IPS-18a (cell line): ENCODE results near the gene SEMA3F.

ENCODE experiments used
- H3K27ac ChIP-seq: one replicate; pipeline ENCODE4 v1.5.1; 2013; ENCODE audit warnings: low read length
- H3K27me3 ChIP-seq: one replicate; pipeline ENCODE4 v1.6.1; 2013; ENCODE audit warnings: mild to moderate bottlenecking, low read length; ENCODE audit not compliant: control insufficient read depth, insufficient read depth
- H3K36me3 ChIP-seq: one replicate; pipeline ENCODE4 v1.6.1; 2013; ENCODE audit warnings: low read depth, low read length; ENCODE audit not compliant: control insufficient read depth
- H3K4me1 ChIP-seq: one replicate; pipeline ENCODE4 v1.6.1; 2013; ENCODE audit warnings: low read depth, low read length; ENCODE audit not compliant: control insufficient read depth
- H3K4me3 ChIP-seq: one replicate; pipeline ENCODE4 v1.5.1; 2013; ENCODE audit warnings: low read length
- H3K9ac ChIP-seq: one replicate; pipeline ENCODE4 v1.6.1; 2013; ENCODE audit warnings: mild to moderate bottlenecking, low read length, moderate library complexity
- H3K9me3 ChIP-seq: one replicate; pipeline ENCODE4 v1.6.1; 2013; ENCODE audit warnings: low read depth, low read length; ENCODE audit not compliant: control insufficient read depth

SEMA3F gene

DNA sequence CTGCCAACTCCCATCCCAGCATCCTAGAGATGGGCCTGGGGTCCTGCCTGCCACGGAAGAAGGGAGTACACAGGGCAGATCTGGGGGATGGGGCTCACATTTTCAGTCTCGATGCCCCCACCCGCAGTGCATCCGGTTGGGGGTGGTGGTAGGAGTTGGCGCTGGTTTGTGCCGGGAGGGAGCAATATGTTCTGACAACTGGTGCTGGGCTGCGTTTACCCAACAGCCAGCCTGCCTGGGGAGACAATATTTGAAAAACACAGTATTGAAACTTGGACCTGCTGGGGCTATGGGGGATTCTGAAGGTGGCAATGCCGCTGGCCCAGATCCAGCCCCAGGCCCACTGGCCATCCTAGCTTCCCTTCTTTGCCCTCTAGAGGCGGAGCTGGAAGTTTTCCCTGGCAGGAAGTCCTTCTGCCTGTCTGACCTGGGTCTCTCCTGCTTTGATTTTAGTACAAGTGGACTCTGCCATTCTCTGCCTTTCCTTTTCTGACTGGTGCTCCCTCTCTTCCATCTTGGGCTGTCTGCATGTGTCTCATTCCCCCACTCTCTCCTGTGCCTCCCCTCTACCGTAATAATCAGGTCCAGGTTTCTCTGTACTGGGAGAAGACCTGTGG is 3.5 kb downstream of the SEMA3F start:
- Histone ChIP-seq H3K27me3 (peaks cover 22% of the 10 kb centered on the region), H3K9me3 (no peaks in the 10 kb centered on the region), H3K4me1 (peaks cover 20% of the 10 kb centered on the region), H3K36me3 (peaks cover 11% of the 10 kb centered on the region), H3K9ac (no peak overlapping the region), H3K27ac (no peak overlapping the region), H3K4me3 (no peak overlapping the region)

DNA sequence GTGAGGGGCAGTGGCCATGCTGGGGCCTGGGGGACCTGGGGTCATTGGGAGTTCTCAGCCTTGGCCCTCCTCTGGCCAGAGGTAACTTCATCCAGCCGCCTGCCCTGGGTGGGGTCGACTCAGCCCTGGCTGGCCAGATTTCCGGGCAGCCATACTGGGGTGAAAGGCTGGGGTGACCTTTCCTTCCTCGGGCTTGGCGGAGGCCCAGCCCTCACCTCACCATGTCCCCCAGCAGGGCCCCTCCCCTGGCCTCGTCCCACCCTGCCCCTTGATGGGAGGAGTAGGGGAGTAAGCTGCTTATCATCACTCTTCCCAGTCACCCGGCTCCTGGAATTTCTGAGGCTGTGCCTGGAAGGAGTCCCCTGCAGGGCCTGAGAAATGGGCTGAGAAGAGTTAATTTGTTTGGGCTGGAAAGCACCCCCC is 5.4 kb downstream of the SEMA3F start:
- Histone ChIP-seq H3K9ac (no peak overlapping the region), H3K4me1 (peaks cover 25% of the 10 kb centered on the region), H3K27ac (no peak overlapping the region), H3K4me3 (no peak overlapping the region), H3K36me3 (peaks cover 11% of the 10 kb centered on the region), H3K27me3 (peaks cover 12% of the 10 kb centered on the region), H3K9me3 (no peaks in the 10 kb centered on the region)

DNA sequence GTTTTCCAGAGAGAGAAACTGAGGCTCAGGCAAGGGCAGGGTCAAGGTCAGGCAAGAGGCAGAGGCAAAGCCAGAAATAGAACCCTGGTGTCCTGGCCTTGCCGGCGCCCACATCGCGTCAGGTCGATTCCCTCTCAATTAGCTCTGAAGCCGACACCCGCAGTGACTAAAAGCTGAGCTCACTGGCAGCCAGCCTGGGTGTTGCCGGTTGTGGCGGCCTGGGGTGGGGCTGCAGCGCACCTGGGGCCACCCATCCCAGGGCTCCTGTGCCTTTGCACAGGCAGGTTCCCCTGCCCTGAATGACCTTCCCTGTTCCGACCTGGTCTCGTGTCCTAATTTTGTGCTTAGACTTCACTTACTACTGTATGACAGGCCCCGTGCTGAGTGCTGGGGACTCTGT is 6.2 kb downstream of the SEMA3F start:
- H3K9me3 ChIP-seq: no peaks in the 10 kb centered on the region
- H3K27me3 ChIP-seq: peaks cover 4% of the 10 kb centered on the region
- H3K4me3 ChIP-seq: no peak overlapping the region
- H3K27ac ChIP-seq: no peak overlapping the region
- peaks cover 11% of the 10 kb centered on the region for H3K36me3 ChIP-seq
- H3K4me1 ChIP-seq: peaks cover 28% of the 10 kb centered on the region
- H3K9ac ChIP-seq: no peak overlapping the region

DNA sequence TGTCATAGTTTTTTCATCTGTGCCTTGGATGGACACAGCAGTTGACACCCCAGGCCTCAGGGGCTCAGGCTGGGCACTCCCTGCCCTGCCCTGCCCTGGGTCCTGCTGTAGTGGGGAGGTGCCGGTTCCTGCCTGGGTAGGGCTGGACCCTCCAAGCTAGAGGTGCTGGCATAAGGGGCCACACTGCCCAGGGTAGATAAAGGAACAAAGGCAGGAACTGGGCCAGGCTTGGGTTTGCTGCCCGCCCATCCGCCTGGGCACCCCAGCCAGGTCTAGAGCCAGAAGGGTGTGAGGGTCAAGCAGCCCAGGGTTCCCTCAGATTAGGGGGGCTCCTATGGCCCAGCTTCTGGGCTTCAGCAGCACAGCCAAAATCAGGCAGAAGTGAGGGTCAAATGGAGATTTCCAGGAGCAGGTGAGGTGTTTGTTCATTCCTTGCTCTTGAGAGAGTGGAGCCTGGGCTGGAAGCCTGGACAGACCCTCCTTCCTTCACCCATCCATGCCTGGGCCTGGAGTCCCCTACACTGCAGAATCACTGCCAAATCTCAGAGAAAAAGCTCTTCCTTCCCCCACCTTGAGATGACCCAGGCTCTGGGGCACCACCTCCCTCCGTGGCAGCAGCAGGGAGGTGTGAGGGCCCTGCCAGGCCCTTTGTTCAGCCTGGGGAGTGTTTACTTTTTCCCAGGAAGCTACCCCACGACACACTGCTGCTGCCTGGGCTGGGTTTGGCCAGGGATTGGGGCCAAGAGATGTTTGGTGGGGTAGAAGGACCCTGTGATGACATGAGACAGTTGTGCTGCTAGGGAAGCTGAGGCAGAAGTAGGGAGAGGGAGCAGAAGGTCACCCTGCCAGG is 7.1 kb downstream of the SEMA3F start:
- no peaks in the 10 kb centered on the region for H3K9me3 ChIP-seq
- no peak overlapping the region for H3K4me3 ChIP-seq
- H3K27me3 ChIP-seq: no peaks in the 10 kb centered on the region
- H3K27ac ChIP-seq: no peak overlapping the region
- H3K36me3 ChIP-seq: peaks cover 11% of the 10 kb centered on the region
- no peak overlapping the region for H3K9ac ChIP-seq
- peaks cover 26% of the 10 kb centered on the region for H3K4me1 ChIP-seq

DNA sequence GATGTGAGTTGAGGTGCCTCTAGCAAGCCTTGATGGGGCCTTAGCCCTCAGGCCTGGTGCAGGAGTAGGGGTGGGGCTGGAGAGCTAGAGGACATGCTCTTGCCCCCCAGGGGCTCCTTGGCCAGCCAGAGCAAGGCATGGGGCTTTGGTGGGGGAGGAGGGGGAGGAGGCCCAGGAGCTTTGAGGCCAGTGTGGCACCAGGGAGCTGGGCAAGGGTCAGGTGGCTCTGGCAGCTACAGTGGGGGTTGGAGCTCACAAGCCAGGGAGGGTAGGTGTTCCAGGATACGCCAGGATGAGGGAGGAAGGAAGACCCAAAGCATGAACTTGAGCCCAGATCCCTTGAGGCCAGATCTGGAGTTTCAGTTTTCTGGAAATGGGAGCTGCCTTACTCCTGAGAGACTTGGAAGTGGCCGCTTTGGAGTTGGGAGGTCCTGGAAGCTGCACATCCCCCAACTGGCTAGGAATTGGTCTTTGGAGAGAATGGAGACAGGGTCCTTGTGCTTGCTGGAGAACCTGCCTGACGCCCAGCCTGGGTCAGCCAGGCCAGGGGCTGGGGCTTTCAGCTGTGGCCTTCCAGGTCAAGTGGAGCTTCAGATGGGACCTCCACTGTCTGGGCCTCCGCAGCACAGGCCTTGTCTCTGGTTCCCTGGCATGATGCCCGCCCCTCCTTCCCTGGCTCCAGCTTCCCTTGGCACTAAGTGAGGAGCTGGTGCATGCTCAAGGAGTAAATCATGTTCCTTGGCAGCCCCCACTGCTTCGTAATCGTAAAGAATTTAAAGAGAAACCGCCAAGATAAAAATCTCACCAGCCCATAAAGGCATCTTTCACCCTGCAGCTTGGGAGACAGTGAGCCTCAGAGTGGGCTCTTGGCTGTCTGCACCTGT is 8.7 kb downstream of the SEMA3F start:
- Histone ChIP-seq H3K27me3 (no peaks in the 10 kb centered on the region), H3K36me3 (peaks cover 11% of the 10 kb centered on the region), H3K4me1 (peaks cover 24% of the 10 kb centered on the region), H3K27ac (no peak overlapping the region), H3K9ac (no peak overlapping the region), H3K9me3 (no peaks in the 10 kb centered on the region), H3K4me3 (no peak overlapping the region)

DNA sequence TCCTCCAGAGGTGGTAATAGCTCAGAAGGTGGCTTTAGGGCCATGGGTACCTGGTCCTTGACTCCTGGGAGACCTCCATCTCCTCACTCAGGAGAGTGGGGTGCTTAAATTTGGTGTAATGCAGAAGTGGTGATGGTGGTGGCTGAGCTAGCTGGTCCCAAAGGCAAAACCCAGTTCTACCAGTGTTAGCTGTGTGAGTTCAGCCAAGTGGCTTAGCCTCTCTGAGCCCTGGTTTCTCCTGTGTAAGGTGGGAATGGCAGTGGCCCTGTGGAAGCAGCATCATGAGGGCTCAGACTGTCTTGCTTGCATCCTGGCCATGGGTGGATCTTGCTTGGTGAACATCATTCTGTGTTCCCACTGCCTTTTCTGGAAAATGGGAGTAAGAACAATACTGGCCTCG is 9.4 kb downstream of the SEMA3F start:
- Histone ChIP-seq H3K9ac (no peak overlapping the region), H3K27ac (no peak overlapping the region), H3K27me3 (no peaks in the 10 kb centered on the region), H3K9me3 (no peaks in the 10 kb centered on the region), H3K4me3 (no peak overlapping the region), H3K36me3 (peaks cover 11% of the 10 kb centered on the region), H3K4me1 (peaks cover 24% of the 10 kb centered on the region)

DNA sequence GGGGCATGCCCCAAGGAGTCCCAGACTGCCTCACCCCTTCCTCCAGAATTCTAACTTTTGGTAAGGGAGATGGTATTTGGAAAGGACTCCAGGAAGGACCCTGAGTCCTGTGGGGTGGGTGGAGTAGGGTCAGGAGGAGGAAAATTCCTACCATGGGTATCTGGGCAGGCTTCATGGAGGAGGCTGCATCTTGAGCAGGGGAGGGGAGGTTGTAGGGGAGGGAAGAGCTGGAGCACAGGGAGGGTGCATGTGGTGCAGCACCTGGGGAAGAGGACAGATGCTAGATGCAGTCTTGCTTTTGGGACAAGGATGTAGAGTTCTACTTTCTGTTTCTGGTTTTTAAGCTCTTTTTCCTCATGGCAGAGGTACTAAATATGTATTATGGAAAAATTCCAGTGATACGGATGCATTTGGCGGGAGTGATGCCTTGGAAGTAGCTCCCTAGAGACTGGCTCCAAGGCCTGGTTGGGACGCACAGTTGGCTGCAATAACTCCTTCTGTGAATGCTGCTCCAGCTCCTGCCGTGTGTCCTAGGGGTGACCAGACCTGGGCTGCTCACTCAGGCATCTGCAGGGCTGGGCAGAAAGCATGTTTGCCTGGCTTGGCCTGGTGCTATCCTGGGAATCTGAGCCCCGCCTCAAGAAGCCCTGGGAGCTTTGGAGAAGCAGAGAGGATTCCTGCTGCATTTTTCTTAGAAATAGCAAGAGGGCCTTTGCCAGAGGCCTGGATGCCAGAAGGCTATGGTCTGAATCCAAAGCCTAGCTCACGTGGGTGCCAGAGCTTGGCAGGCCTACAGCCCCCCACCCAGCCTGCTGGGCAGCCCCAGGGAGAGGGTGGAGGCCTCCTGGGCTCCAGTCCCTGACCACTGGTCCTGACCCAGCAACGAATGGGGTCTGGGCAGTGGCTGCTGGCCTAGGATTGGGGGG is 10.1 kb downstream of the SEMA3F start:
- no peak overlapping the region for H3K4me3 ChIP-seq
- peaks cover 9% of the 10 kb centered on the region for H3K36me3 ChIP-seq
- peaks cover 24% of the 10 kb centered on the region for H3K4me1 ChIP-seq
- H3K27ac ChIP-seq: no peak overlapping the region
- H3K27me3 ChIP-seq: no peaks in the 10 kb centered on the region
- no peak overlapping the region for H3K9ac ChIP-seq
- H3K9me3 ChIP-seq: no peaks in the 10 kb centered on the region

DNA sequence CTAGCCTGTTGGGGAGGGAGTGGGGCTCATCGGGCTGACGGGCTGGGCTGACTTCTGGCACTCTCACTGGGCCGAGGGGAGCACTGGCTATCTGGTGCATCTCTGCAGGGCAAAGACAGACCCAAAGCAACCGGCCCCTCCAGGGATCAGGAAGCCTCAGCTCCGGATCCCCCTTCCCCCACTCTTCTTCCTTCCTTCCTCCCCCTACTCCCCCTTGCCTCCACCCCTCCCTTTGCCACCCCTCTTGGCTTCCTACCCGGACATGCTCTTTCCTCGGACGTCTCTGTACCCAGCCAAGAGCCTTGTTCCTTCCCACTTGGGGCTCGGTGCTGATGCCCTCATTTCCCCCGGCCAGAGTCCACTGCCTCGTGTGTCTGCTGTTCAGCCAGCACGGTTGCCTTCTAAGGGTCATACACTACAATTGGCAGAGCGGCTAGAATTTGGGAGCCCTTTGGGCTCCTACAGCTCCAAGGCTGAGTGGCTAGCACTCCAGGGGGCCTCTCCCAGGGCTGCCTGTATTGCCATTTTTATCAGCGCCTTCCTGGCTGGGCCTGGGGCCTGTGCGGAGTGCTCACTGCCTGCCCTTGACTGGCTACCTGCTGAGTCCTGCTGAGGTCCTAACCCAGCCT is 10.9 kb downstream of the SEMA3F start:
- H3K27me3 ChIP-seq: no peaks in the 10 kb centered on the region
- H3K4me1 ChIP-seq: peaks cover 24% of the 10 kb centered on the region
- no peaks in the 10 kb centered on the region for H3K9me3 ChIP-seq
- peaks cover 7% of the 10 kb centered on the region for H3K36me3 ChIP-seq
- H3K9ac ChIP-seq: no peak overlapping the region
- no peak overlapping the region for H3K27ac ChIP-seq
- H3K4me3 ChIP-seq: no peak overlapping the region

DNA sequence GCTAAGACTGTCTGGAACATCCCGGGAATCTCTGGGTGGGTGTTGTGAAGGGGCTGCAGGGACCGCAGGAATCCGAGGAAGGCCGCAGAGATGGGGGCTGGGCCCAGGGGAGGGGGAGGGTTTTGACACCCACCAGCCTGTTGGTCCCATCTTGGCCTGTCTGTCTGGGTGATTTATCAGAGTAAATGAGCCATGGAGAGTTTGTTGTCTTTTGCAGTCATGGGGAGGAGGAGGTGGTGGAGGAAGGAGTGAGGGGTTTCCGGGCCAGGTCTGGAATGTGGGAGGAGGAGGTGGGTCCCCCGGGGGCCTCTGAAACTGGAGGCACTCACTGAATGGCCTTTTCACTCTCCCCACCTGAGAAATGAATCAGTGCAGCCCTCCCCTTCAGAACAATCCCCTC is 11.5 kb downstream of the SEMA3F start:
- Histone ChIP-seq H3K4me3 (no peak overlapping the region), H3K36me3 (peaks cover 2% of the 10 kb centered on the region), H3K4me1 (peaks cover 24% of the 10 kb centered on the region), H3K9me3 (no peaks in the 10 kb centered on the region), H3K9ac (no peak overlapping the region), H3K27ac (no peak overlapping the region), H3K27me3 (no peaks in the 10 kb centered on the region)

DNA sequence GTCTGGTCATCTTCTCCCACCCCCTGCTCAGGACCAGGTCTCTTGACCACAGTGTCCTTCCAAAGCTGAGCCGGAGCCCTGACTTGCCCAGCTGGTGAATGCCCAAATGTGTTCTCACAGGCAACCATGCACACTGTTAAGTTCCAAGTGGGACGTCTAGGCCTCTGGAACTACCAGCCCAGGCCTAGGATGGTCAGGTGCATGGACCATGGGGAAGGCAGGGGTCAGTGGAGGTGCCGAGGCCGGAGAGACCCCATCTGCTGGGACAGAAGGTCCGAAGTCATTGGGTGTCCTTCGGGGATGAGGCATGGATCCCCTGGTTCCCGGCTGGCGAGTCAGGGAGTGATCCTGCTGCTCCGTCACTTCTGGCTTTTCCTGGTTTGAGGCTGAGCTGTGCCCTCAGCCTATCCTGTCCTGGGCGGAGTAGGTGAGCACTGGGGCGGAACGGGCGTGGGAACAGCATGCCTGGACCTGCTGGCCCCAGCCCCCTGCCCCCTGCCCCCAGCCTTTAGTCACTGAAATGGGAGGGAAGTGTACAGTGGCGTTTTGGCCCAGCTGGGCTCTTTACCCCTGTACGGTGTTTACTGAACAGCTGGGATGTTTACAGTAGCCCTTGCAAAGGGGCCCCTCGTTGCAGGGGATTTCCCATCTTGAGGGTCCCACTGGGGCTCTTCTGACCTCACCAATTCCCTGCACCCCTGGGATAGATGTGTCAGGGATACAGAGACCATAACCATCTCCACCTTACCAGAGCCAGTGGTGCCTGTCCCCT is 12.1 kb downstream of the SEMA3F start:
- Histone ChIP-seq H3K4me3 (no peak overlapping the region), H3K36me3 (no peaks in the 10 kb centered on the region), H3K9ac (no peak overlapping the region), H3K27me3 (no peaks in the 10 kb centered on the region), H3K9me3 (no peaks in the 10 kb centered on the region), H3K27ac (no peak overlapping the region), H3K4me1 (peaks cover 24% of the 10 kb centered on the region)
